Measurements from ENCODE around the gene ZNF275. TPM values are rescaled to one million over a fixed set of nuclear protein-coding genes. Genes with fewer than 3 reads are reported as not detected.
"Not testable (repeated sequence)": the region's sequence is repeated elsewhere in the genome, so short reads cannot be mapped to it uniquely, and the experiment has no call there.

ZNF275 gene
- total and polyA plus RNA-seq, 4 donors = 6.2 to 13.9 (median 8.6) TPM

GRCh38 chrX:153388722-153389459 lies 54.9 kb downstream of the ZNF275 start:
- WGBS = 91% methylated on average over 14 of the region's 14 CpGs
- no peak for TF ChIP-seq ATF3 (IDR thresholded peaks at IDR 0.05)
- TF ChIP-seq FOXA1 (IDR thresholded peaks at IDR 0.05) = no peak
- no peak for TF ChIP-seq EGR1 (IDR thresholded peaks at IDR 0.05; ENCODE audit: low read depth in 2 of 2)
- no peak overlapping the region for H3K9ac ChIP-seq (ENCODE audit: low read depth in 1 of 2, low read length in 2 of 2)
- H3K4me1 ChIP-seq (ENCODE audit: control insufficient read depth in 4 of 4, insufficient read depth in 4 of 4, low read length in 3 of 4) = no peaks in the 10 kb centered on the region
- no peak overlapping the region for H3K27ac ChIP-seq (ENCODE audit: low read depth in 1 of 2, low read length in 2 of 2)
- H3K36me3 ChIP-seq (ENCODE audit: control insufficient read depth in 4 of 4, insufficient read depth in 3 of 4, low read depth in 1 of 4, low read length in 3 of 4) = no peaks in the 10 kb centered on the region
- no peaks in the 10 kb centered on the region for H3K27me3 ChIP-seq (ENCODE audit: control insufficient read depth in 4 of 4, insufficient read depth in 4 of 4, low read length in 3 of 4)
- no peak overlapping the region for H3K4me3 ChIP-seq (ENCODE audit: low read depth in 1 of 3, low read length in 3 of 3)
- no peaks in the 10 kb centered on the region for H3K9me3 ChIP-seq (ENCODE audit: control insufficient read depth in 4 of 4, low read length in 3 of 4)
- DNase-seq (ENCODE audit: low spot score) = no peak

- 96% methylated on average over 6 of the region's 6 CpGs for WGBS
- not testable (repeated sequence) for H3K27me3 ChIP-seq (ENCODE audit: control insufficient read depth in 4 of 4, insufficient read depth in 4 of 4, low read length in 3 of 4); H3K4me3 ChIP-seq (ENCODE audit: low read depth in 1 of 3, low read length in 3 of 3); H3K27ac ChIP-seq (ENCODE audit: low read depth in 1 of 2, low read length in 2 of 2); H3K9ac ChIP-seq (ENCODE audit: low read depth in 1 of 2, low read length in 2 of 2); H3K9me3 ChIP-seq (ENCODE audit: control insufficient read depth in 4 of 4, low read length in 3 of 4); DNase-seq (ENCODE audit: low spot score); H3K36me3 ChIP-seq (ENCODE audit: control insufficient read depth in 4 of 4, insufficient read depth in 3 of 4, low read depth in 1 of 4, low read length in 3 of 4); H3K4me1 ChIP-seq (ENCODE audit: control insufficient read depth in 4 of 4, insufficient read depth in 4 of 4, low read length in 3 of 4)
These were observed 55.5 kb downstream of the ZNF275 start for GRCh38 chrX:153389460-153389768.

GRCh38 chrX:153392642-153393321 lies 58.8 kb downstream of the ZNF275 start:
- H3K27me3 ChIP-seq (ENCODE audit: control insufficient read depth in 4 of 4, insufficient read depth in 4 of 4, low read length in 3 of 4) = no peaks in the 10 kb centered on the region
- H3K9me3 ChIP-seq (ENCODE audit: control insufficient read depth in 4 of 4, low read length in 3 of 4) = no peaks in the 10 kb centered on the region
- DNase-seq (ENCODE audit: low spot score) = no peak

More at GRCh38 chrX:153392642-153393321, 58.8 kb downstream of the ZNF275 start:
- no peaks in the 10 kb centered on the region for H3K36me3 ChIP-seq (ENCODE audit: control insufficient read depth in 4 of 4, insufficient read depth in 3 of 4, low read depth in 1 of 4, low read length in 3 of 4)
- no peak for TF ChIP-seq YY1 (IDR thresholded peaks at IDR 0.05)
- no peak for TF ChIP-seq SP1 (IDR thresholded peaks at IDR 0.05)
- TF ChIP-seq ATF3 (IDR thresholded peaks at IDR 0.05) = no peak
- TF ChIP-seq EGR1 (IDR thresholded peaks at IDR 0.05; ENCODE audit: low read depth in 2 of 2) = no peak
- TF ChIP-seq TAF1 (conservative IDR thresholded peaks at IDR 0.05) = no peak
- no peak for TF ChIP-seq MAX (IDR thresholded peaks at IDR 0.05)
- no peak for TF ChIP-seq GABPA (IDR thresholded peaks at IDR 0.05 in 1 of 2, conservative IDR thresholded peaks at IDR 0.05 in 1 of 2)
- TF ChIP-seq JUND (IDR thresholded peaks at IDR 0.05) = no peak
- no peak for TF ChIP-seq RXRA (IDR thresholded peaks at IDR 0.05)
- no peak for TF ChIP-seq REST (IDR thresholded peaks at IDR 0.05)
- TF ChIP-seq CTCF (IDR thresholded peaks at IDR 0.05; ENCODE audit: low read depth, low read length, missing input control) = no peak
- no peak for TF ChIP-seq FOXA1 (IDR thresholded peaks at IDR 0.05)
- TF ChIP-seq HNF4A (conservative IDR thresholded peaks at IDR 0.05) = no peak
- TF ChIP-seq FOXA2 (IDR thresholded peaks at IDR 0.05) = no peak
- no peak for TF ChIP-seq ZBTB33 (IDR thresholded peaks at IDR 0.05)
- 96% methylated on average over 16 of the region's 16 CpGs for WGBS
- H3K9ac ChIP-seq (ENCODE audit: low read depth in 1 of 2, low read length in 2 of 2) = no peak overlapping the region
- H3K27ac ChIP-seq (ENCODE audit: low read depth in 1 of 2, low read length in 2 of 2) = no peak overlapping the region
- H3K4me1 ChIP-seq (ENCODE audit: control insufficient read depth in 4 of 4, insufficient read depth in 4 of 4, low read length in 3 of 4) = no peaks in the 10 kb centered on the region
- no peak overlapping the region for H3K4me3 ChIP-seq (ENCODE audit: low read depth in 1 of 3, low read length in 3 of 3)

Data from liver (tissue), 9 donors.